NCI-H510A treated with DMSO at 0.1 percent for 48 hours (cell line): Measurements from ENCODE around the gene NTN1.
"Not testable (repeated sequence)": the region's sequence is repeated elsewhere in the genome, so short reads cannot be mapped to it uniquely, and the experiment has no call there.

Source experiments
- DNase-seq: peaks from one replicate; lab custom pipeline; 2025; lab: John Stamatoyannopoulos, UW

The NTN1 gene

GRCh38 chr17:9021158-9021991 is at the start of gene NTN1:
Gene NTN1 (plus strand): TSS chr17:9021510. CDS start chr17:9022374, 864 bp downstream.
- DNase-seq = no peak

- no peak for DNase-seq
Measured at GRCh38 chr17:8975091-8975725, 46.1 kb upstream of the NTN1 start.

GRCh38 chr17:8976638-8977037 is 44.7 kb upstream of the NTN1 start:
- no peak for DNase-seq

- no peak for DNase-seq
Measured at GRCh38 chr17:8979715-8980114, 41.6 kb upstream of the NTN1 start.

- no peak for DNase-seq
Measured at GRCh38 chr17:8981443-8981842, 39.9 kb upstream of the NTN1 start.

- not testable (repeated sequence) for DNase-seq
Measured at GRCh38 chr17:8984225-8984624, 37.1 kb upstream of the NTN1 start.

- DNase-seq = no peak
Measured at GRCh38 chr17:8985054-8985701, 36.1 kb upstream of the NTN1 start.

- no peak for DNase-seq
Measured at GRCh38 chr17:8986295-8986694, 35.0 kb upstream of the NTN1 start.

GRCh38 chr17:8988263-8988935 is 32.9 kb upstream of the NTN1 start:
- not testable (repeated sequence) for DNase-seq

GRCh38 chr17:8991514-8992285 is 29.6 kb upstream of the NTN1 start:
- DNase-seq = no peak

- no peak for DNase-seq
Measured at GRCh38 chr17:8994319-8994718, 27.0 kb upstream of the NTN1 start.

GRCh38 chr17:8995711-8996110 is 25.6 kb upstream of the NTN1 start:
- no peak for DNase-seq

- DNase-seq = peak; percentile 13
Measured at GRCh38 chr17:8997994-8998628, 23.2 kb upstream of the NTN1 start.

- DNase-seq = no peak
Measured at GRCh38 chr17:9001559-9001958, 19.8 kb upstream of the NTN1 start.

GRCh38 chr17:9002227-9002605 is 19.1 kb upstream of the NTN1 start:
- no peak for DNase-seq

GRCh38 chr17:9002606-9003354 is 18.5 kb upstream of the NTN1 start:
- no peak for DNase-seq

GRCh38 chr17:9003355-9004131 is 17.8 kb upstream of the NTN1 start:
- no peak for DNase-seq

GRCh38 chr17:9004132-9004960 is 17.0 kb upstream of the NTN1 start:
- no peak for DNase-seq

- DNase-seq = no peak
Measured at GRCh38 chr17:9004961-9005285, 16.4 kb upstream of the NTN1 start.
